Suppressor macrophage treated with lipopolysaccharide for 4 hours (primary cell): ENCODE data around the gene ZSCAN5A.
"Not testable (repeated sequence)": the region's sequence is repeated elsewhere in the genome, so short reads cannot be mapped to it uniquely, and the experiment has no call there.

Experiments used
- DNase-seq: peaks from one replicate; pipeline ENCODE4 v3.0.0-alpha.2; 2020

Gene ZSCAN5A

DNA sequence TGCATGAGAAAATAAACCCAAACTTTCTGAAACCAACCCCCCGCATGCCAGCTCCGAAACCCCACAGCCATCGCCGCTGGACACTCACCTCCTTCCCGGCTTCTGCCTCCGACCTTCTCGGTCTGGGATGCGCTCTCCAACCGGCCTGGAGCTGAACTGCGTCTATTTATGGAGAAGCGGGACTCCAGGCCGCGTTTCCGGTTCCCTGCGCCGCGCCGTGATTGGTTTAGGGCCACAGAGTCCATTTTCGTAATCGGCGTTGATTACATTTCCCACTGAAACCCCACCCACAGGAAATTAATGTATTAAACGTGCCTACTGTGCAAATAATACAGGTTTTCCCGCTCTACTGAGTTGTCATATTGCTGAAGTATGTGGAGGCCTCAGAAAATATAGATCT is 117.0 kb downstream of the ZSCAN5A start, which contains the start of gene ZSCAN5B:
Gene ZSCAN5B (minus strand): TSS at position 138 of the 400 bp plus-strand sequence. CDS start 4,731 bp downstream, outside the sequence.
- not testable (repeated sequence) for DNase-seq

DNA sequence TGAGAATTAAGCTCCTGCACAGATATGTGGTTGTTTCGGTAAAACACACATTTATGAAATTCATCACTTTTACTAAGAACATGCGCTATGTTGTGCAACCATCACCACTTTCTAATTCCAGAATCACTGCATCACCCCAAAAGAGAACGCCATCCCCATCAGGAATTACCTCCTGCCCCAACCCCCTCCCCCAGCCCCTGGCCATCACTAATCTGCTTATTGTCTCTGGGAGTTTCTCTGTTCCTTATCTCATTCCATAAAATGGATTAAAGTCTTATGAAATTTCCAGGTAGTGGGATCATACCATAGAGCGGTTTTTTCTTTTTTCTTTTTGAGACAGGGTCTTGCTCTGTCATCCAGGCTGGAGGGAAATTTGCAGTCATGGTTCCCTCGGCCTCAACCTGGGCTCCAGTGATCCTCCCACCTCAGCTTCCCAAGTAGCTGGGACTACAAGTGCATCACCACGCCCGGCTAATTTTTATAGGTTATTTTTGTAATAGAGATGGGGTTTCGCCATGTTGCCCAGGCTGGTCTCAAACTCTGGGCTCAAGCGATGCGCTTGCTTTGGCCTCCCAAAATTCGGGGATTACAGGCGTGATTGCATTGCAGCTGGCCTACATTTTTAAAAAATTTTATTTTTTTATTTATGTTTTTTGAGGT is 120.5 kb downstream of the ZSCAN5A start:
- DNase-seq, result no peak

DNA sequence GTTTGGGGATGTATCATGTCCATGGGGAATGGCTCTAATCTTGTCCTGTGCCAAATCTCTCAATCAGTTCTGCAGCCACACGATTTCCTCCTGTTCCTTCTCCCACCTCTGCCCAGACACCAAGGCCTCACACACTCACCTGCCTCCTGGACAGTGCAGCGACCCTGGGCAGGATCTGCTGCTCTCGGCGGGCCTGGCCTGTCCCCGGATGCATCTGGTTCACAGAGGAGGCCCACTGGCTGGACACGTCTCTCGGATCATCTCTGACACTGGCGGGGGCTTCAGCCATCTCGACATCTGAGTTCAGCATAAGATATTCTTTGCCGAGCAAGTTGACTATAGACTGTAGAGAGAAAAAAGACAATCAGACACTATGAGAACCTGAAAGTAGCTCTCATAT is 122.9 kb downstream of the ZSCAN5A start:
- DNase-seq, result no peak

DNA sequence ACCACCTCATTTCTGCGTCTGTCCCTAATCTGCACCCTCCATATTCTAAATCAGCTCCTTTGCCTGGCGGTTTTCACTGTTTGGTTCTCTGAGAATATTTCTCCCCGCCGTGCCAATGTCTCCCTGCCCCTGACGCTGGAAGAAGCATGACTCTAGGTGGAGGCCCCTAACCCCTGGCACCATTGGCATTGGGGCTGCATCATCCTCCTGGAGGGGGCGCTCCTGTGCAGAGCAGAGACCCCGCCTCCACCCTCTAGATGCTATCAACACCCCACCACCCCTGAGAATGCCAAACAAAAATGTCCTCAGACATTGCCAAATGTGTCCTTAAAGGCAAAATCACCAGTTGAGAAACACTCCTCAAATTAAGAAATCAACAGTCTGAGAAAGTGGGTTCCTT is 123.5 kb downstream of the ZSCAN5A start:
- DNase-seq, result no peak

DNA sequence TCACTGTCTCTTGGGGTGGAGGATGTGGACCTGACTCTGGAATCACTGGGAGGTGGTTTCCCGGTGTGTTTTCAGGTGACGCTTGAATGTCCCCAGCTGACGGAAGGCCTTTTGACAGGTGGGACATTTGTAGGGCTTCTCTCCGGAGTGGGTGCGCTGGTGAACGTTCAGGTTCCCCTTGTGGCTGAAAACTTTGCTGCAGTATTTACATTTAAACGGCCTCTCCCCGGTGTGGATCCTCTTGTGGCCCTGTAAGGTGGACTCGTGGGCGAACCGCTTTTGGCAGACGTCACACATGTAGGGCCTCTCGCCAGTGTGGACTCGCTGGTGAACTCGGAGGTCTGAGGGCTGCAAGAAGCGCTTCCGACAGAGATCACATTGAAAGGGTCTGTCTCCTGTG is 124.9 kb downstream of the ZSCAN5A start:
- DNase-seq, result no peak

DNA sequence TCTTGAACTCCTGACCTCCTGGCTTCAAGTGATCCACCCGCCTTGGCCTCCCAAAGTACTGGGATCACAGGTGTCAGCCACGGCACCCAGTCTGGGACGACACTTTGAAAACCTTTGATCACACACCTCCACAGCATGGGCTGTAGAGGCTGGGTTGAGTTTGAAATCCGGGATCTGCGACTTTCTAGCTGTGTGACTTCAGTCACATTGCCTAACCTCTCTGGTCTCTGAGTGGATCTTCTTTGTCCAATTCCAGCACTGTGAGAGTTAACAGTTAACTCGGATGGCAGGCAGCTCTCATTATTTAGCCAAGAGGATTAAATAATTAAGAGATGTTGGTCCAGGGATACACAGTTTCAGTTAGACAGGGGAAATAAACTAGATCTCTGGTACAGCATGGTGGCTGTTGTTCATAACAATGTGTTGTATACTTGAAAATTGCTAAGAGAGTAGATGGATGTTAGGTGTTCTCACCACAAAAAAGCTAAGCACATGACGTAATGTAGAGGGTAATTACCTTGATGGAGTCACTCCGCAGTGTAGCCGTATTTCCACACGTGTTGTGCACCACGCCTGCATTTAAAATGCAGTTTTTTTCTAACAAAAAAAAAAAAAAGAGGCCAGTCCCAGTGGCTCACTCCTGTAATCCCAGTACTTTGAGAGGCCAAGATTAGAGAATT is 136.9 kb downstream of the ZSCAN5A start:
- DNase-seq, result no peak

DNA sequence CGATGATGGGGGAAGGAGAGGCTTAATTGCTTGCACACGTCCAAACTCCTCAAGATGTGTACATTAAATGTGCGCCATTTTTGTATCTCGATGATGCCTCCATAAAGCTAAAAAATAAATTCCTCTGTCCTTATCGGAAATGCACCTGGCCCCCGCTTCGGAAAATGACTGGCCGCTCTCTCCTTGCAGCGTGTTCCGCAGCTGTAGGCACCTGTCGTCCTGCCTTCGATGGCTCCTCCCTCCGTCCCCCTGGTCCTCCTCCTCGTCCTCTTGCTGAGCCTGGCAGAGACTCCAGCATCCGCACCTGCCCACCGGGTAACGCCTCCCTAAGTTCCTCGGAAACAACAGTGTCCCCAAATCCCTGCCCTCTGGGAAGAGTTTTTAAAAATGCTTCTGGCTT is 137.8 kb downstream of the ZSCAN5A start:
- no peak for DNase-seq

DNA sequence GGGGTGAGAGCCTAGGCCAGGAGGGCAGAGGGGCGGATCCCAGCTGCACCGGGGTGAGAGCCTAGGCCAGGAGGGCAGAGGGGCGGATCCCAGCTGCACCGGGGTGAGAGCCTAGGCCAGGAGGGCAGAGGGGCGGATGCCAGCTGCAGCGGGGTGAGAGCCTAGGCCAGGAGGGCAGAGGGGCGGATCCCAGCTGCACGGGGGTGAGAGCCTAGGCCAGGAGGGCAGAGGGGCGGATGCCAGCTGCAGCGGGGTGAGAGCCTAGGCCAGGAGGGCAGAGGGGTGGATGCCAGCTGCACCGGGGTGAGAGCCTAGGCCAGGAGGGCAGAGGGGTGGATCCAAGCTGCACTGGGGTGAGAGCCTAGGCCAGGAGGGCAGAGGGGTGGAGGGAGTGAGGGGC is 138.3 kb downstream of the ZSCAN5A start:
- DNase-seq, result not testable (repeated sequence)

DNA sequence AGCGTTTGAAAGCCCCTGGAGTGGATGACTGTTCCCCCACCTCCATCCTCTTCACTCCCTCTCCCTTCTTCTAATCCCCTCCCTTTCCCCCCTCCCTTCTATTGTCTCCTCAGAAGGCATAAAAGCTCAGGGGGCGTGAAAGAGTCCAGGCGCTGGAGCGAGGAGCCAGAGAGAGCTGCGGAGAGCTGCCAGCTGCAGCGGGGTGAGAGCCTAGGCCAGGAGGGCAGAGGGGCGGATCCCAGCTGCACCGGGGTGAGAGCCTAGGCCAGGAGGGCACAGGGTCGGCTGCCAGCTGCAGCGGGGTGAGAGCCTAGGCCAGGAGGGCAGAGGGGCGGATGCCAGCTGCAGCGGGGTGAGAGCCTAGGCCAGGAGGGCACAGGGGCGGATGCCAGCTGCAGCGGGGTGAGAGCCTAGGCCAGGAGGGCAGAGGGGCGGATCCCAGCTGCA is 138.8 kb downstream of the ZSCAN5A start, which contains the start of gene GALP:
Gene GALP (plus strand): TSS at position 148 of the 447 bp plus-strand sequence. CDS start 1,101 bp downstream, outside the sequence.
- not testable (repeated sequence) for DNase-seq

DNA sequence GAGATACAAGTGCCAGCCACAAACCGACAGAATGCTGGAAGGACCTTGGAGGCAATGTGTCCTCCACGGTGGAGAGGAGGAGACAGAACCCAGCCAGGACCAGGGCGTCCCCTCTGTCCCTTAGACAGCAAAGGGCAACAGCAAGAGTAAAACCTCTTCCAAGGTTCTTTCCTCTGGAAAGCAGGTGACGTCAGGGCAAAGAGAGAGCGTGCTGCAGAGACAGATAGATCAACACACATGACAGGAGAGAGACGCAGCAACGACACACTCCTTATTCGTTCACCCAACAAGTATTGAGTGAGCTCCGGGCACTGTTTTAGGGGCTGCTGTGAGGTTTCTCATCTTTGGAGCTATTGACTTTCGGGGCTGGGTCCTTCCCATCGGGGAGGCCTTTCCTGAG is 140.1 kb downstream of the ZSCAN5A start:
- DNase-seq, result no peak

DNA sequence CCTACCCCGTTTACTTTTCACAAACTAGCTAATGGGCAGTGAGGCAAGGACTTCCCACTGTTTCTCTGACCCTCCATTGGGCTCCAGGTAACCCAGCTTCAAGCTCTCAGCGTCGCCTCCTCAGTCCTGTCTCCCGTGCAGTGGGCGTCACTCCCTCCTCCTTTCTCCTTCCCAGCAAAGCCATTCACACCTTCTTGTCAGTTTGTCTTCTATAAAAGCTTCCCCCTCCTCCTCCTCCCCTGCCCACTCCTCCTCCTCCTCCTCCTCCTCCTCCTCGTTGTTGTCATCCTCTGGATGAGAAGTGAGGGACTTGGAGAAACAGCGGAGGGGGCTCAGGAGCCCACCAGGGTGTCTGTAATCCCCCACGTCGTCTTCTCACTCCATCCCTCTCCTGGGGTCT is 140.6 kb downstream of the ZSCAN5A start:
- DNase-seq, result no peak
